ENCODE results near the gene NFAM1.

NFAM1 gene

GRCh38 chr22:42438293-42438650 is 6.1 kb upstream of the NFAM1 start:
- H3K27ac ChIP-seq (ENCODE audit: low read depth, low read length), result no peak overlapping the region
- H3K4me3 ChIP-seq (ENCODE audit: low read depth in 1 of 2, low read length in 2 of 2), result no peak overlapping the region

GRCh38 chr22:42437488-42438292 is 5.5 kb upstream of the NFAM1 start:
- H3K9me3 ChIP-seq (ENCODE audit: low read length), result no peaks in the 10 kb centered on the region
- no peak overlapping the region for H3K9ac ChIP-seq (ENCODE audit: low read length)
- H3K27ac ChIP-seq (ENCODE audit: low read depth, low read length), result no peak overlapping the region
- H3K4me3 ChIP-seq (ENCODE audit: low read depth in 1 of 2, low read length in 2 of 2), result peak overlapping the region; percentile 42 to 49
- H3K36me3 ChIP-seq (ENCODE audit: insufficient read depth, low read length), result no peaks in the 10 kb centered on the region
- H3K4me1 ChIP-seq (ENCODE audit: insufficient read depth, low read length), result peaks cover 23% of the 10 kb centered on the region
- H3K27me3 ChIP-seq (ENCODE audit: control insufficient read depth in 1 of 2, insufficient read depth in 2 of 2, low read length in 2 of 2), result peaks cover 0 to 6% of the 10 kb centered on the region in 2 donors

More at GRCh38 chr22:42438293-42438650, 6.1 kb upstream of the NFAM1 start:
- H3K4me1 ChIP-seq (ENCODE audit: insufficient read depth, low read length), result peaks cover 23% of the 10 kb centered on the region
- no peaks in the 10 kb centered on the region for H3K9me3 ChIP-seq (ENCODE audit: low read length)
- H3K27me3 ChIP-seq (ENCODE audit: control insufficient read depth in 1 of 2, insufficient read depth in 2 of 2, low read length in 2 of 2), result peaks cover 0 to 6% of the 10 kb centered on the region in 2 donors
- no peak overlapping the region for H3K9ac ChIP-seq (ENCODE audit: low read length)
- no peaks in the 10 kb centered on the region for H3K36me3 ChIP-seq (ENCODE audit: insufficient read depth, low read length)

GRCh38 chr22:42436404-42436803 is 4.2 kb upstream of the NFAM1 start:
- no peak overlapping the region for H3K4me3 ChIP-seq (ENCODE audit: low read depth in 1 of 2, low read length in 2 of 2)
- H3K27me3 ChIP-seq (ENCODE audit: control insufficient read depth in 1 of 2, insufficient read depth in 2 of 2, low read length in 2 of 2), result peaks cover 0 to 6% of the 10 kb centered on the region in 2 donors
- H3K9me3 ChIP-seq (ENCODE audit: low read length), result no peaks in the 10 kb centered on the region
- no peak overlapping the region for H3K9ac ChIP-seq (ENCODE audit: low read length)
- no peaks in the 10 kb centered on the region for H3K36me3 ChIP-seq (ENCODE audit: insufficient read depth, low read length)
- H3K4me1 ChIP-seq (ENCODE audit: insufficient read depth, low read length), result peaks cover 26% of the 10 kb centered on the region
- H3K27ac ChIP-seq (ENCODE audit: low read depth, low read length), result no peak overlapping the region

- H3K9ac ChIP-seq (ENCODE audit: low read length), result no peak overlapping the region
- H3K4me3 ChIP-seq (ENCODE audit: low read depth in 1 of 2, low read length in 2 of 2), result no peak overlapping the region
- no peaks in the 10 kb centered on the region for H3K36me3 ChIP-seq (ENCODE audit: insufficient read depth, low read length)
- H3K4me1 ChIP-seq (ENCODE audit: insufficient read depth, low read length), result peaks cover 31% of the 10 kb centered on the region
- H3K27me3 ChIP-seq (ENCODE audit: control insufficient read depth in 1 of 2, insufficient read depth in 2 of 2, low read length in 2 of 2), result peaks cover 0 to 6% of the 10 kb centered on the region in 2 donors
- no peak overlapping the region for H3K27ac ChIP-seq (ENCODE audit: low read depth, low read length)
- H3K9me3 ChIP-seq (ENCODE audit: low read length), result no peaks in the 10 kb centered on the region
Measured at GRCh38 chr22:42434748-42435425, 2.7 kb upstream of the NFAM1 start.

- Histone ChIP-seq H3K36me3 (ENCODE audit: insufficient read depth, low read length) (no peaks in the 10 kb centered on the region), H3K9ac (ENCODE audit: low read length) (no peak overlapping the region), H3K27ac (ENCODE audit: low read depth, low read length) (no peak overlapping the region), H3K4me1 (ENCODE audit: insufficient read depth, low read length) (peaks cover 31% of the 10 kb centered on the region), H3K4me3 (ENCODE audit: low read depth in 1 of 2, low read length in 2 of 2) (no peak overlapping the region), H3K27me3 (ENCODE audit: control insufficient read depth in 1 of 2, insufficient read depth in 2 of 2, low read length in 2 of 2) (peaks cover 0 to 6% of the 10 kb centered on the region in 2 donors), H3K9me3 (ENCODE audit: low read length) (no peaks in the 10 kb centered on the region)
Measured at GRCh38 chr22:42433754-42434682, 1.8 kb upstream of the NFAM1 start.

GRCh38 chr22:42432818-42433217 is 615 bp upstream of the NFAM1 start:
- H3K27me3 ChIP-seq (ENCODE audit: control insufficient read depth in 1 of 2, insufficient read depth in 2 of 2, low read length in 2 of 2), result peaks cover 0 to 4% of the 10 kb centered on the region in 2 donors
- H3K36me3 ChIP-seq (ENCODE audit: insufficient read depth, low read length), result no peaks in the 10 kb centered on the region
- H3K4me3 ChIP-seq (ENCODE audit: low read depth in 1 of 2, low read length in 2 of 2), result no peak overlapping the region
- H3K27ac ChIP-seq (ENCODE audit: low read depth, low read length), result no peak overlapping the region
- no peak overlapping the region for H3K9ac ChIP-seq (ENCODE audit: low read length)
- no peaks in the 10 kb centered on the region for H3K9me3 ChIP-seq (ENCODE audit: low read length)
- H3K4me1 ChIP-seq (ENCODE audit: insufficient read depth, low read length), result peaks cover 28% of the 10 kb centered on the region

- no peak overlapping the region for H3K4me3 ChIP-seq (ENCODE audit: low read depth in 1 of 2, low read length in 2 of 2)
- no peaks in the 10 kb centered on the region for H3K36me3 ChIP-seq (ENCODE audit: insufficient read depth, low read length)
- no peak overlapping the region for H3K9ac ChIP-seq (ENCODE audit: low read length)
- no peaks in the 10 kb centered on the region for H3K9me3 ChIP-seq (ENCODE audit: low read length)
- H3K4me1 ChIP-seq (ENCODE audit: insufficient read depth, low read length), result peaks cover 22% of the 10 kb centered on the region
- H3K27ac ChIP-seq (ENCODE audit: low read depth, low read length), result no peak overlapping the region
- no peaks in the 10 kb centered on the region for H3K27me3 ChIP-seq (ENCODE audit: control insufficient read depth in 1 of 2, insufficient read depth in 2 of 2, low read length in 2 of 2)
Measured at GRCh38 chr22:42431401-42432019, 693 bp downstream of the NFAM1 start.

GRCh38 chr22:42430528-42431125 is 1.6 kb downstream of the NFAM1 start:
- Histone ChIP-seq H3K27me3 (ENCODE audit: control insufficient read depth in 1 of 2, insufficient read depth in 2 of 2, low read length in 2 of 2) (no peaks in the 10 kb centered on the region), H3K27ac (ENCODE audit: low read depth, low read length) (no peak overlapping the region), H3K9ac (ENCODE audit: low read length) (no peak overlapping the region), H3K4me3 (ENCODE audit: low read depth in 1 of 2, low read length in 2 of 2) (no peak overlapping the region), H3K36me3 (ENCODE audit: insufficient read depth, low read length) (no peaks in the 10 kb centered on the region), H3K9me3 (ENCODE audit: low read length) (no peaks in the 10 kb centered on the region), H3K4me1 (ENCODE audit: insufficient read depth, low read length) (peaks cover 28% of the 10 kb centered on the region)

- no peak overlapping the region for H3K4me3 ChIP-seq (ENCODE audit: low read depth in 1 of 2, low read length in 2 of 2)
- no peaks in the 10 kb centered on the region for H3K27me3 ChIP-seq (ENCODE audit: control insufficient read depth in 1 of 2, insufficient read depth in 2 of 2, low read length in 2 of 2)
Measured at GRCh38 chr22:42428760-42429159, 3.4 kb downstream of the NFAM1 start.

GRCh38 chr22:42428025-42428424 is 4.2 kb downstream of the NFAM1 start:
- H3K27me3 ChIP-seq (ENCODE audit: control insufficient read depth in 1 of 2, insufficient read depth in 2 of 2, low read length in 2 of 2), result no peaks in the 10 kb centered on the region
- H3K27ac ChIP-seq (ENCODE audit: low read depth, low read length), result no peak overlapping the region
- H3K4me1 ChIP-seq (ENCODE audit: insufficient read depth, low read length), result peaks cover 17% of the 10 kb centered on the region
- no peaks in the 10 kb centered on the region for H3K9me3 ChIP-seq (ENCODE audit: low read length)
- H3K36me3 ChIP-seq (ENCODE audit: insufficient read depth, low read length), result no peaks in the 10 kb centered on the region
- no peak overlapping the region for H3K9ac ChIP-seq (ENCODE audit: low read length)
- H3K4me3 ChIP-seq (ENCODE audit: low read depth in 1 of 2, low read length in 2 of 2), result no peak overlapping the region

More at GRCh38 chr22:42428760-42429159, 3.4 kb downstream of the NFAM1 start:
- H3K27ac ChIP-seq (ENCODE audit: low read depth, low read length), result no peak overlapping the region
- H3K9ac ChIP-seq (ENCODE audit: low read length), result no peak overlapping the region
- H3K36me3 ChIP-seq (ENCODE audit: insufficient read depth, low read length), result no peaks in the 10 kb centered on the region
- H3K9me3 ChIP-seq (ENCODE audit: low read length), result no peaks in the 10 kb centered on the region
- peaks cover 19% of the 10 kb centered on the region for H3K4me1 ChIP-seq (ENCODE audit: insufficient read depth, low read length)
